Left renal cortex interstitium (tissue), 4 donors: ENCODE measurements around the gene EPO. TPM values are rescaled to one million over a fixed set of nuclear protein-coding genes. Genes with fewer than 3 reads are reported as not detected.

ENCODE experiments used
- DNase-seq, 4 donors: peaks; one replicate each; pipeline ENCODE4 v3.0.0-alpha.2; 2013; ENCODE audit warnings: low read depth in 4 of 4, low spot score in 2 of 4, missing footprints in 1 of 4
- polyA plus RNA-seq, 4 donors: library from polyadenylated mRNA; unstranded; fragments of 120-200 nt; gene quantifications; one replicate each; pipeline ENCODE4 v1.2.1, GENCODE V29; 2013; ENCODE audit not compliant: insufficient read length in 4 of 4

EPO gene
- polyA plus RNA-seq: under 1 TPM in 3 of 4 donors, not detected in 1; 0.10 to 0.17 (median 0.12) TPM

GRCh38 chr7:100720279-100720670 is at the start of gene EPO:
EPO (plus strand) TSS chr7:100720468; CDS start chr7:100720981, 513 bp downstream.
- no peak for DNase-seq

DNA sequence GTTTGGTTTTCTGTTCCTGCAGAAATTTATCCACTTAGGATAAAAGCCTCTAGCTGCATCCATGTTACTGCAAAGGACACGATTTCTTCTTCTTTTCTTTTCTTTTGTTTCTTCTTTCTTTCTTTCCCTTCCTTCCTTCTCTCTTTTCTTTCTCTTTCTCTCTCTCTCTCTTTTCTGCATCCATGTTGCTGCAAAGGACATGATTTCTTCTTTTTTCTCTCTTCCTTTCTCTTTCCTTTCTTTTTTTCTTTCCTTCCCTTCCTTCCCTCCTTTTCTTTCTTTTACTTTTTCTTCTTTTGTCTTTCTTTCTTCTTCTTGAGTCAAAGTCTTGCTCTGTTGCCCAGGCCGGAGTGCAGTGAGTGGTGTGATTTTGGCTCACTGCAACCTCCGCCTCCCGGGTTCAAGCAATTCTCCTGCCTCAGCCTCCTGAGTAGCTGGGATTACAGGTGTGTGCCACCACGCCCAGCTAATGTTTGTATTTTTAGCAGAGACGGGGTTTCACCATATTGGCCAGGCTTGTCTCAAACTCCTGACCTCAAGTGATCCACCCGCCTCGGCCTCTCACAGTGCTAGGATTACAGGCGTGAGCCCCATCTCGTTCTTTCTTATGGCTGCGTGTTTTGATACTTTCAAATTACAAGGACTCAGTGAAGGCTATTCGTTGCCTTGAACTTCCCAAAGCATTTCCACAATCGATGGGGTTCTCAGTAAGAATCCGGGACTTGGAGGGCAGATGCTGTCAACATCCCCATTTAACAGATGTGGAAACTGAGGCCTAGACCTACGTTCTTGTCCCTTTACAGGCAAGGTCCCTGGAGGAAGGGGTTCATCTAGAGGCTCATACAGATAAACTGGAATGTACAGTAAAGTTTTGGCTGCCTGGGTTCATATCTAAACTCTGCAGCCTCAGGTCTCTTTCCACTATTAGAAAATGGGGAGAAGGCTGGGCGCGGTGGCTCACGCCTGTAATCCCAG is 48.6 kb upstream of the EPO start:
- no peak for DNase-seq

DNA sequence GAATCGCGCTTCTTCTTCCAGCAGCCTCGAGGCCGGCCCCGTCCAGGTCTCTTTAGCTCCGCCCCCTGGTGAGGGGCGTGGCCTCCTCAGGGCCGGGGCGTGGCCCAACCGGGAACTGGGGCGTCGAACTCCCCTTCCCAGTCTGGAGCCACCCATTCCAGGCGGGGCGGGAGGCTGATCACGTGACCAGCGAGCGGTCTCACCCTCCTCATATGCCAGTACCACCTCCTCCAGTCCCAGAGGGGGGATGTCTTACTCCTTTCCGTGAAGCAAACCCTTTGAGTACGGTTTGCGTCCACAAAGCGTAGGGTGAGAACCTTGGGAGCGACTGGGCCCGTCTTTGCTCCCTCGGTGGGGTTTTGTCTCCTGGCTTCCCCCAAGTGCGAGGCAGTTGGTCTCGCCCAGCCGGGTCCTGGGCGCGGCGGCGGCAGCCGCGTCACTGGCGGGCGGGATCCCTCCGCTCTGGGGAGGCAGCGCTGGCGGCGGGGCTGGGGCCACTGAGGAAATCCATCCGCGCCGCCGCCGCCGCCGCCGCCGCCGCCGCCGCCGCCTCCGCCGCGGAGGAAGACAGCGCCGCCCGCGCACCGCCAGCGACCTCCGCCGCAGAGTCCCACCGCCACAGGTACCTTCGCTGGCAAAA is 46.8 kb upstream of the EPO start, which contains the start of gene GNB2:
Gene GNB2 (plus strand): TSS at position 439 of the 640 bp plus-strand sequence. CDS start 2,526 bp downstream, outside the sequence.
- peak; percentile 97 to 99 (median 99) for DNase-seq

GRCh38 chr7:100673942-100674410 is 46.3 kb upstream of the EPO start:
- no peak for DNase-seq

DNA sequence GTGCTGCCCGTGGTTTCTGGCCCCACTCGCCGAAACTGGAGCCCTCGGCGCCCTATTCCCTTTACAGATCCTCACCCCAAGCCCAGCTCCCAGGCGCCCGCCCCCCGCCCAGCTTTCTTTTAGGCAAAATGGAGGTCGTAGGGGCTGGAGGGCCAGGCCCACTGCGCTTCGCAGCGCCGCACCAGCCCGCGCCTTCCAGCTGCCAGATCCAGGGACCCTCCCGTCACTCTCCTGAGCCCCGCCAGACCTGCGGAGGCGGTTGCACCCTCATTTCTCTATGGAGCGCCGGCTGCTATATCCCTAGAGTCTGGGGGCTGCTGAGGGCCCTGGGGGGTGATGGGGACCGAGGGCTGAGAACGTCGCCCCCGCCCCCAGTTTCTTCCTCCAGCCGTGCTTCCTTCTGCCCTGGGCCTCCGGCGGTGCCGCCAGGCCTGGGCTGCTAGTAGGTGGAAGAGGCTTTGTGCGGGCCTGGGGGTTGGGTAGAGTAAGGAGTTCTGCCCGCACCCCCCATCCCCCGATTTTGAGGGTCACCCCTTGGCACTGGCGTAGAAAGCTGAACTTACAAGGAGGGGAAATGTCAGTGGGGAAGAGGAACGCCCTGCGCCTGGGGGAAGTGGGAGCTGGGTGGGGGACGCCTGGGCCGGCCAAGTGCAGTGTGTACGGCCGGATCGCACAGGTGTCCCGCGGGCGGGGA is 45.7 kb upstream of the EPO start:
- no peak for DNase-seq

- DNase-seq: no peak
Observed at GRCh38 chr7:100675105-100675451, 45.2 kb upstream of the EPO start.

DNA sequence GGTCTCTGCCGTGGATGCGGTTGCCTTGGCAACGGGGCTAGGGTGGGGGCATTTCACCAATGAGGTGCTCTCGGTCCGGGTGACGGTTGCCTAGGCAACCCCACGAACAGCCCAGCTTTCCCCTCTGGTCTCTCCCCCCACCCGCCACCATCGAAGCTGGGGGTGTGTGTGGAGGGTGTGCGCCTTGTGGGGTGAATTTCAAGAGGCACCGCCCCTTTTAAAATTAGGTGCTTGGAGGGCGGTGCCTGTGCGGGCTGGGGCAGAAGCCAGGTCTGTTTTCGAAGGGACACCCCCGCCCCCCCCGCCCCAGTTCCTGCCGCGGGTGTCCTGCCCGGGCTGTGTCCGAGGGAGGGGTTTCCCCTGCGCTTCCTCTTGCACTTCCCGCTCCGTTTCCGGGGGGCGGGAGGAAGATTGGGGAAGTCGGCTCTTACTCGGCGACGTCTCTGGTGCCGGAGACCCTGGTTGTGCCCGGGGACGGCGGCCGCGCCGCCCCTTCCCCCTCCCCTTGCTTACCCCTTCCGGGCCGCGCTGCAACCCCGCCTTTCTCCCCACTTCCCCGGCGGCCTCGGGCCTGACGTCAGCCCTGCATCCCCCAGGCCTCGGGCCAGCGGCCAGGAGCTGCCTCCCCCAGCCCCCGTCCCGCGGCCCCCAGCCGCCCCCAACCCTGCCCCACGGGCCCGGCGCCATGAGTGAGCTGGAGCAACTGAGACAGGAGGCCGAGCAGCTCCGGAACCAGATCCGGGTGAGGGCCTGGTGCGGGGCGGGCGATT is 44.5 kb upstream of the EPO start:
- peak in 1 of 4 donors; percentile 29 for DNase-seq

GRCh38 chr7:100676501-100677306 is 43.6 kb upstream of the EPO start:
- DNase-seq: no peak

GRCh38 chr7:100677308-100678267 is 42.7 kb upstream of the EPO start:
- DNase-seq: no peak

GRCh38 chr7:100678291-100678984 is 41.8 kb upstream of the EPO start:
- no peak for DNase-seq

DNA sequence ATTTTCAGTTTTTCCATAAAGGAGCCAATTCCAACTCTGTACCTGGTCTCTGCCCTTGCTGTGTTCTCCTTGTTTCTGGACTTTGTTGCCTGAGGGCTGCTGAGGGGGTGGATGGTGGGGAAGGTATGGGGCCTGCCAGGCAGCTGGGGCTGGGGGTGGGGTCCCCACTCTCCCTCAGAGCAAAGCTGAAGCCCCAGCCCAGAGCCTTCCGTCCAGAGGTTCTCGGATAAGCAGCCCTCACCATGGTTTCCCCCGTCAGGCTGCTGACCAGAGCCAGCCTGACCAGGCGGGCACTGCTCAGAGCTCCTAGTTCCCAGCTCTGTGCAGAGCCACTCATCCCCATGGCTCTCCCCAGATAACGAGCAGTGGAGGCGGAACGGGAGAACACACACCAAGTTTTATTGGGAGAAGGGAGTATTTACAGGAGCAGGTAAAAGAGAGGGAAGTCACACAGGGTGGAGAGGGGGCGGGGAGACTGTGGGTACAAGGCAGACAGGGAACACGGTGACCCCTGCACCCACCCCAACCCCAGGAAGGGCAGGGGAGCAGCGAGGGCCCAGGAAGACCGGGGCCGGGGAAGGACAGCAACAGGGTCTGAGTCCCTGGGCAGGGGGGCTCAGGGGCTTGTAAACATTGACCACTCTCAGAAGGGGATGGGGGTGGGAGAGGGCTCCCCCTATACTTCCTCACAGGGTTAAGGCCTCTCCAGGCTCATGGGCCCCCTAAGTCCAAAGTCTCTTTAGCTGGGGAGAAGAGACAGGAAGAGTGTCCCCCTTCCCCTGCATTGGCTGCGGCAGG is 40.9 kb upstream of the EPO start:
- DNase-seq: no peak

DNA sequence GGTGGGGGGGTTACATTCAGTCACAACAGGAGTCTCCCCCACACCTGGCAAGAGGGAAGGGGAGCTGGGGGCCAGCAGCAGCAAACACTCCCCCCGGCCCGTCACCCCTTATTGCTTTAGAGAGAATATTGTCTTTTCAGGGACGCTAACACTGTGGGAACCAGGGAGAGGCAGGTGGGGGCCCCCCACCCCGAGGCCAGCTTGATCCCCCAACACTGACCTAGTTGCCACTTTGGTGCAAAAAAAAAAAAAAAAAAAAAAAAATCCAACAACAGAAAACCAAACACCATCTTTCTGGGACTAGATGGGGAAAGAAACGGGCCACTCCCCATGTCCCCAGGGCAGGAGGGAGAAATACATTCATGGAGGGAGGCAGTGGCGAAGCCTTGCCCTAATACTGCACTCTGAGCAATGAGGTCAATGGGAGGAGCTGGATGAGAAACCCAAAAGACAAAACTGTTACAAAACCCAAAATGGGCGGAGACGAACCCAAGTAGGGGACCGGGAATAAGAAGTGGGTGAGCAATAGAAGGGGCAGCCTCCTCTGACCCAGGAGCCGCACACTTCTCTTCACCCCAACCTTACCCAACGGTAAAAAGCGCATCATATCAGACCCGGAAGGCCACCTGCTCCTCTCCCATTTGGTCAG is 40.2 kb upstream of the EPO start:
- DNase-seq: no peak

DNA sequence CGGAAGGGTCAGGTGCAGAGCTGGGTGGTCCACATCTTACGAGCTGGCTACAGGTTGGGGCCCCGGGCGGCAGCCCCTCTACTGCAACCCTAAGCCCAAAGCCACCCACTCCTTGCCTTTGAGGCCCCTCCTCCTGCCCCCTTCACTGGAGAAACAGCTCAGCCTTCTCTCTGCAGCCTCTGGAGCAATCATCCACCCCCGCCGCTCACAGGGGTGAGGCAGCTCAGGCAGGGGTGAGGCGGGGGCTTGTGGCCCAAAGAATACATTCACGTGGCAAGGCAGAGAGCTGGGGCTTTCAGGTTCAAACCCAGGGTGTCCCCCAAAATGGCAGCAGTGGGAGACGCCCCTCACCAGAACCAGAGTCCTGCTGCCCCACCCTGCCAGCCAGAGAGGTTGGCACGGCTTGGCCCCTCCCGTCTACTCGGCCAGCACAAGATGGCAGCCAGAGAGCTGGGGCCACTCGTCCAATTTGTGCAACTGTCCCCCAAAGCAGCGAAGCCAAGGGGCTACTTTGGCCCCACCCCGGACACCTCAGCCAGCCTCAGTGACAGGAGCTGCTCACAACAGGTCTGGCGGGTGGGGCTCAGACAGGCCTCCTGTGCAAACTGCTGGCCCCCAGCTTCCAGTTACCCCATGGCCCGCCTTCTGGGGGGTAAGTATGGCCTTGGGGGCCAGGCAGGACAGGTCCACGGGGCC is 39.5 kb upstream of the EPO start:
- no peak for DNase-seq

DNA sequence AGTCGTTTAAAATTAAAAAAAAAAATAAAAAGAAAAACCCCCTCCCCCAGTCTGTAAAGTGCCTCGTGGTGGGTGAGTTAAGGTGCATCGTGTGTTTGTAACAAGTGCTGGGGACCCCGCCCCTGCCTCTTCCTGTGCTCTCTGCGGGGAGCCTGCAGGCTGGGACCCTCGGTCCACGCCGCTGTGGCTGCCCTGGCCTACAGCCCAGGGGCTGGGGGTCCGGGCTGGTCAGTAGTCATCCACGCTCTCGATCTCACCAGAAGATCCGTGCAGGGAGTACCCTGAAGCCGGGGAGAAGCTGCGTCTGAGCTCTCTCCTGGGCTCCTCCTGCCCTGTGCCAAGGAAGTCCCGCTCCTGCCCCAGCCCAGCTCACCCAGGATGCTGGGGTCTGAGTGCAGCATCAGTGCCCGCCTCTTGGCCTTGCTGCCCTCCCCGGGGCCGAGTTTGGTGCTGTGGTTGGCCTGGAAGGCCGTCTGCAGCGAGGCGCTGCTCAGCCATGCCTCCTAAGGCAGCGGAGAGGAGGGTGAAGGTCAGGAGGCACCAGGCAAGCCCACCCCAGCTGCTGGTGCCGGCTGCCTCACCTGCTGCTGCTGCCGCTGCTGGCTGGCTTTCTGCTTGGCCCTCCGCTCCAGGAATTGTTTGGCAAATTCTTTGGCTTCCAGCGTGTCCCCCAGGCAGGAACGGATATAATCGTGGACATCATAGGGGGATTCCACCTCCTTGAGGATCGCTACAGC is 38.6 kb upstream of the EPO start:
- no peak for DNase-seq

GRCh38 chr7:100682228-100682741 is 38.0 kb upstream of the EPO start:
- DNase-seq: no peak
